GM18909 (cell line): Measurements from ENCODE around the gene PGGHG.
"Not testable (repeated sequence)": the region's sequence is repeated elsewhere in the genome, so short reads cannot be mapped to it uniquely, and the experiment has no call there.

ENCODE experiments used
- ATAC-seq: cut with Tn5 transposase; IDR thresholded peaks from one replicate; pipeline ENCODE4 v1.9.1; 2021; ENCODE audit warnings: mild to moderate bottlenecking; ENCODE audit not compliant: unreplicated experiment, poor library complexity

The PGGHG gene

DNA sequence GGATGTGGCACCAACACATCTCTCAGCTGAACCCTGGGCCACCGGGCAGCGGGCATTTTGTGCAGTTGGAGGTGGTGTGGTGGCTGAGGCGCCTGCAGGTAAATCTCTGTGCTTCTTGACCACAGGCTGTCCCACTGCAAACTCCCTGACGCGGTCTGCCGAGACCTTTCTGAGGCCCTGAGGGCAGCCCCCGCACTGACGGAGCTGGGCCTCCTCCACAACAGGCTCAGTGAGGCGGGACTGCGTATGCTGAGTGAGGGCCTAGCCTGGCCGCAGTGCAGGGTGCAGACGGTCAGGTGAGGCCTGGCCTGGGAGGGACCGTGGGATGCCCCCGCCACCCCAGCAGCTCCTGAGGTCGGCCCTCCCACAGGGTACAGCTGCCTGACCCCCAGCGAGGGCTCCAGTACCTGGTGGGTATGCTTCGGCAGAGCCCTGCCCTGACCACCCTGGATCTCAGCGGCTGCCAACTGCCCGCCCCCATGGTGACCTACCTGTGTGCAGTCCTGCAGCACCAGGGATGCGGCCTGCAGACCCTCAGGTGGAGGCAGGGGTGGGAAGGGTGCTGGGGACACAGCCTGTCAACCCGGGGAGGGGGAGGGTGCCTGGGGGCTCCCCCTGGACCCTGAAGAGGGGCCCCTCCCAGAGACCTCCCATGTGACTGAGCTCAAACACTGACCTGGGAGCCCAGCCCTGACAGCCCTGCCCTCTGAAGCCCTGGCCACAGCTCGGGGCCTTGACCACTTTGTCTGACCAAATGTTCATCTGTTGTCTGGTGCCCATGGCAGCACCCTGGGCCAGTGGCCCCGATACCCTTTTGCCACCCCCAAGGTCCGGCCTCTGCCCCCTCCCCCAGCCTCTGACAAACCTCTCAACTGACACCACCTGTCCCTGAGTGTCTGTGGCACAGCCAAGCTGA is 4.6 kb upstream of the PGGHG start:
- ATAC-seq = no peak

DNA sequence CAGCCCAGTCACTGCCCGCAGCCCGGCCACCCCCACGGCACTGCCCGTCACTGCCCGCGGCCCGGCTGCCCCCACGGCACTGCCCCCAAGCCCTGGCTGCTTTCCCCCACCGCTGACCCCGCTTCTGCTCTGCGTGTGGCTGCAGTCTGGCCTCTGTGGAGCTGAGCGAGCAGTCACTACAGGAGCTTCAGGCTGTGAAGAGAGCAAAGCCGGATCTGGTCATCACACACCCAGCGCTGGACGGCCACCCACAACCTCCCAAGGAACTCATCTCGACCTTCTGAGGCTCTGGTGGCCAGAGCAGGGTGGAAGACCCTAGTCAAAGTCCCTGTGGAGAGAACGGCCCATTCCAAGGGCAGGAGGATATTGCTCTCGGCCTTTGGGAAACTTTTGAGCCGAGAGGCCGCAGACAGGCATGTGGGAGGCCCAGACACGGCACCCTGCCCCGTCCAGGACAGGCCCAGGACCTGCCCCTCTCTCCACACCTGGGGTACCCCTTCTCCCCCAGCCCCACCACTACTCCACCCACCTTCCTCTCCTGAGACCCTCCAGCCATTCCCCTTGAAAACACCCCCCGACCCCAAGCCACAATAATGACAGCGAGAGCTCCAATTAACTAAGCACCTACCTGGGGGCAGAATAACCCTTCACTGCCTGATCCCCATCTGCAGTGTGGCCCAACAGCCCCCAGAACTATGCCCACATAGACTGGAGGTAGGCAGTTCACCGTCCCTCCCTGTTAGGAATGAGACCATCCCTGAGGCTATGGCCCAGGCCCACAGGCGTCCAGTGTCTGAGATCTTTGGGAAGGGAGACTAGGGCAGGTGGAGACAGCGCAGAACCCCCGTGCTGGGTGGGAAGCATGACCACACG is 3.7 kb upstream of the PGGHG start:
- no peak for ATAC-seq

DNA sequence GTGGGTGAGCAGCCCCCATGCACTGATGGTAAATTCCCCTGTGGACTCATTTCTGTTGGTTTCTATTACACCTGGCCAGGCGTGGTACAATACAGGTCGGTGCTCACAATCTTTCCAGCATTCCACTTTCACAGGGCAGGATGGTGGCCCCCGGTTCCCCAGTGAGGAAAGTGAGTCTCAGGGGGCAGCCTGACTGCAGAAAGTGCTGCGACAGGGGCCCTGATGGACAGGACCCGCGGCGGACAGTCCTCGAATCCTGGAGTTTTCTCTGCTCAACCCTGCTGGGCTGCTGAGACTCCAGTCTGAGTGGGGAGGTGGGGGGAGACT is 3.1 kb upstream of the PGGHG start:
- no peak for ATAC-seq

- ATAC-seq = not testable (repeated sequence)
Observed at GRCh38 chr11:286977-287820, 1.7 kb upstream of the PGGHG start.

- ATAC-seq = no peak
Observed at GRCh38 chr11:287821-288477, 977 bp upstream of the PGGHG start.

DNA sequence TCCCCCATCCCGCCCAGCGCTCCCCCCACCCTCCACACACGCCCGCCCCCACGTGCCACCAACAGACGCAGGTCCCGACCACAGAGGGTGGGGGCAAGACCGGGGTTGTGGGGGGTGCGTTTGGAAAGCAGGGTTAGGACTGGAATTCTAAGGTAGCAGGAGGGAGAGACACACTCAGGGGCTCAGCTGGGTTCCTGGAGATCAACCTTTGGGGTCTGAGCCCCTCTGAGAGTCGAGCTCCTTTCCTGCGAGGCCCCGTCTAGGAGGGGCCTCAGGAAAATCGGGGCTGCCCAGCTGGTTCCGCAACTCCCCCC is 429 bp downstream of the PGGHG start:
- ATAC-seq = no peak

DNA sequence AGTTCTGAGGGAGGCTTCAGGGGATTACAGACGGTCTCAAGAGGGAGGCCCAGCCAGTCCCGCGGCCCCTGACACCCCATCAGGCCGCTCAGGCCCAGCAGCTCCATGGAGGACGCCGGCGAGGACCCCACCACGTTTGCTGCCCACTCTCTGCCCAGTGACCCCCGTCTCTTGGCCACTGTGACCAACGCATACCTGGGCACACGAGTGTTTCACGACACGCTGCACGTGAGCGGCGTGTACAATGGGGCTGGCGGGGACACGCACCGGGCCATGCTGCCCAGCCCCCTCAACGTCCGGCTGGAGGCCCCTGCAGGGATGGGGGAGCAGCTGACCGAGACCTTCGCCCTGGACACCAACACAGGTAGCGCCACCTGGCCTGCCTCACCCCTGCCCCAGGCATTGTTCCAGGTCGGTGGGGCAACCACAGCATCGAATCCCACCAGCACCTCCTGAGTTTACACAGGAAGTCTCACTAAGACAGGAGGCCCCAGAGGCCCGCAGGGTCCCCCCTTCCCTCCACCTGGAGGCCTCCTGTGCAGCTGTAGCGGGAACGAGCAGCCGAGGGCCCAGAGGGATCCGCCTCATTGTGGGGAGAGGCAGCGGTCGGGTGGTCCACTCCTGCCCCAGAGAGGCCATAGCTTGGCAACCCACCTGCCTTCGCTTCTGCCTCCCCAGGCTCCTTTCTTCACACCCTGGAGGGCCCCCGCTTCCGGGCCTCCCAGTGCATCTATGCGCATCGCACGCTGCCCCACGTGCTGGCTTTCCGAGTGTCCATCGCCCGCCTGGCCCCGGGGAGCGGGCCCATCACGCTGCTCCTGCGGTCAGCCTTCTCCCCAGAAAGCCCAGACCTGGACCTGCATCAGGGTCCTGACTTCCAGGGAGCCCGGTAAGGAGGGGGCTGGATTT is 1.0 kb downstream of the PGGHG start:
- no peak for ATAC-seq

GRCh38 chr11:290621-291231 is 1.8 kb downstream of the PGGHG start:
- ATAC-seq = no peak

DNA sequence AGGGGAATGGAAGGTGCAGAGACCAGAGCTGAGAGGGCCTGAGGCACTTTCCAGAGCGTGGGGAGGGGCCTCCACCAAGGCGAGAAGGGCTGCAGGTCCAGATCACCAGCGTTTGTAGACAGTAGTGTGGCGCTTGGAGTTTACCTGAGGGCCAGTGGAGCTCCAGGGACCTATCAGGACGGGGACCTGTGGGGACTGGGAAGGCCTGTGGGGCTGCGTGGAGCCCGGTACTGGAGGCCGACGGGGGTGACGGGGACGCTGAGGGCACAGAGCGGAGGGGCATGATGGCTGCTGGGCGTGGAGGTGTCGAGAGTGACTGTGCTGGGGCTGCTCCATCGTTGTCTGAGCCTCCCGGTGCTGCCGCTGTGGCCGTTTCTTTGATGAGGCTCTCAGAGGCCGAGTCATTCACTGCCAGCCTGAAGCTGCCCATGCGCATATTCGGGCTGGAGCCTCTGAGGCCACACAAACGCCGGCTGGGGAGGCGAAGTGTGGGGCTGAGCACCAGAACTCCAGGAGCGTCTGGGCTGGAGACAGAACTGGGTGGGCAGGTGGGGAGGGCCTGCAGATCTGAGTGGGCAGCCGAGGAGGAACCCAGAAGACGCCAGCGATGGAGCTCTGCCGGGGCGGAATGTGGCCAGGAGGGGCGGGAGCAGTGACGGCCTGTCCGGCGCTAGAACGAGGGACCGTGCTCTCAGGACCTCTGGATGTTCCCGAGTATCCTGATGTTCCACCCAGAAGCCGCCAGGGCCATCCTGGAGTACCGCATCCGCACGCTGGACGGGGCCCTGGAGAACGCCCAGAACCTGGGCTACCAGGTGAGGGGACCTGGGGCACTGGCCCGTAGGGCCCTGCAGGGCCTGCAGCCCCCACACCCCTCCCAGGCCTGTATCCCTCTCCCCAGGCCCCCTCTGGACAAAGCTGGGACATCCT is 2.6 kb downstream of the PGGHG start:
- ATAC-seq = no peak

DNA sequence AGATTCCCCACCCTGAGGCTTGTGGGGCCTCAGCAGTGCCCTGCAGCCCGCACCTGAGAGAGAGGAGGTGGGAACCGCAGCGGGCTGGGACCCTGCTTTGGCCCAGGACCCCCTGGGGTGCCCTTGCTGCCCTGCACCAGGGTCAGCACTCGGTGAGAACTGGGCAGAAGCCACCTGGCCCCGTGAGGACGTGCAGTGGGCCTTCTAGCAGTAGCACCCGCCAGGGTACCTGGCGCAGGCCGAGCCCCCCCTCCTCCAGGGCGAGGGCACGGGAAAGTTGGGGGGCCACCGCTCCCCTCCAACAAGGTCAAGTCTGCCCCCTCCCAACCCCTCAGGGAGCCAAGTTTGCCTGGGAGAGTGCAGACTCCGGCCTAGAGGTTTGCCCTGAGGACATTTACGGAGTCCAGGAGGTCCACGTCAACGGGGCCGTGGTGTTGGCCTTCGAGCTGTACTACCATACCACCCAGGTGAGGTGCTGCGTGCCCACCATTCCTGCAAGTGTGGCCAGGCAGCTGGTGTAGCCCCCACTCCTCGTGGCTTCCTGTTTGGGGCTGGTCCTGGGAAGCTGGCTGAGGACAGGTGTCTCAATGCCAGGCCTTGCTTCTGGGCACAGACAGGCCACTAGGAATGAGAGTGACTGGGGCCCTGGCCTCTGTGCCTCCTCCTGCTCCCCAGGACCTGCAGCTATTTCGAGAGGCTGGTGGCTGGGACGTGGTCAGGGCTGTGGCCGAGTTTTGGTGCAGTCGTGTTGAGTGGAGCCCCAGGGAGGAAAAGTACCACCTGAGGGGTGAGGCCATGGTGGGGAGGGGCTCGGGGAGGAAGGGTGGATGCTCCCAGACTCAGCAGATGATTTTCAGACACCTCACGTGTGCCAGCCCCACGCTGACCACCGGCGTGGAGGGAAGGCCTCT is 3.5 kb downstream of the PGGHG start:
- no peak for ATAC-seq

DNA sequence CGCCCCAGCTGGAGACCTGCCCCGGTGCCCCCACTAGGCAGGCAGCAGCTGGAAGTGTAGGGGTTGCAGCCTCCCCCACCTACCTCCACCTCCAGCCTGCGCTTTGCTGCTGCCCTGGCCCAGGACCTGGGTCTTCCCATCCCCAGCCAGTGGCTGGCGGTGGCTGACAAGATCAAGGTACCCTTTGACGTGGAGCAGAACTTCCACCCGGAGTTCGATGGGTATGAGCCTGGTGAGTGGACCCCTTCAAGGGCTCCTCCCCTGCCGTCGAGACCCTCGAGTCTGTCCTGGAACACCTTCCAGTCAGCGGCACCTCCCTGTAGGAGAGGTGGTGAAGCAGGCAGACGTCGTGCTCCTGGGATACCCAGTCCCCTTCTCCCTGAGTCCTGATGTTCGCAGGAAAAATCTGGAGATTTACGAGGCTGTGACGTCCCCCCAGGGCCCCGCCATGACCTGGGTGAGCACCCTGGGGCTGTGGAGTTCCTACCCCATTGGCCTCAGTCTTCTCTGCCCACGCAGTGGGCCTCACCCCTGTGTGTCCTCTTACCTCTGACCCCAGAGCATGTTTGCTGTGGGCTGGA is 4.4 kb downstream of the PGGHG start:
- no peak for ATAC-seq

- no peak for ATAC-seq
Observed at GRCh38 chr11:293852-294661, 5.1 kb downstream of the PGGHG start.

GRCh38 chr11:294780-295179 is 5.9 kb downstream of the PGGHG start:
- no peak for ATAC-seq

DNA sequence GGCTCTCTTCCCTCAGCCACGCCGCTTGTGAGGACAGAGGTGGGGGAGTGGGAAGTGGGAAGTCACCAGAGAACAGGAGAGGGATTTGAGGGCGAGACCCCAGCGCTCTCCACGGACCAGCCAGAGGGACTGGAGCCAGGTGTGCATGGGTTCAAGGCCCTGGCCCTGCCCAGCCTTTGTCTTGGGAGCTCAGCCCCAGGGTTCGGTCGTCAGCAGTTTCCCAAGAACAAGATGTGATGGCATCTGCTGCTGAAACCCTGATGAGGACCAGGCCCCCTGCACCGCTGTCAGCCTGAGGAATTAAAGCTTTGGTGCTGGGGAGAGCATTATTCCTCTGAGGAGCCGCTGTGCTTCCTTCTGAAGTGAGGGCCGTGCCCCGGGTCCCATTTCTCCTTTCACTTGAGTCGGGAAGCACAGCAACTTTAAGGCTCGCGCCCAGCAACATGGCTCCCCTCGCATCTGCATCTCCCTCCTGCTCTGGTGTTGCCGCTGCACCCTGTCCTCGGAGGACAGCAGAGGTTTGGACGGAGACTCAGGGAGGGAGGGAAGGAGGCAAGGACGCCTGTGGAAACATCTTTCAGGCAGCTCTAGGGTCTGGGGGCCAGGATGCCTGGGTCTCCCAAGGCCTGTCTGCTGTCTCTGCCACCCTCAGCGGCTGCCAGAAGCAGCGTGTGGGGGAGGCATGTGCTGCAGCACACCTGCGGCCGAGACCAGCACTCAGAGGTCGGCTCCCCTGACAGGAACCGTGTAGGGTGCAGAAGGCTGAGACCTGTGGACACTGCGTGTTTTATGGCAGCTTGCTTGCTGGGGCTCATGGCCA is 6.6 kb downstream of the PGGHG start:
- ATAC-seq = no peak
